DMS153 (cell line): Measurements from ENCODE around the gene WNT7B.

Experiments
- DNase-seq: peaks from one replicate; lab custom pipeline; 2025; lab: John Stamatoyannopoulos, UW

Gene WNT7B

DNA sequence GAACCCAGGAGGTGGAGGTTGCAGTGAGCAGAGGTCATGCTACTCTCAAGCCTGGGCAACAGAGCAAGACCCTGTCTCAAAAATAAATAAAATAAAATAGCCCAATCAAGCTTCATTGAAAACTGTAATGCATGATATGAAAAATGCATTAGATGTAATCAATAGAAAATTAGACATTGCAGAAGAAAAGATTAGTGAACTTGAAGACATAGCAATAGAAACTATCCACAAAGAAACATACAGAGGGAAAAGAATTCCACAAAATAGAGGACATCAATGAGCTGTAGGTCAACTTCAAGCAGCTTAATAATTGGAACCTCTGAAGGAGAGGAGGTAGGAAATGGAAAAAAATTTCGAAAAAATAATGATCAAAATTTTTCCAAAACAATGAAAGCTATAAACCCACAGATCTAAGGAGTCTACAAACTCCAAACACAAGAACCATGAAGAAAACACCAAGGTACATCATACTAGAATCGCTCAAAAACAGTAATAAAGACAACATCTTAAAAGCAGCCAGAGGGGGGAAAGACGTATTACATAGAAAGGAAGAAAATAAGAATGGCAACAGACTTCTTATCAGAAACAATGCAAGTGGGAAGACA is 104.2 kb downstream of the WNT7B start:
- DNase-seq = no peak

DNA sequence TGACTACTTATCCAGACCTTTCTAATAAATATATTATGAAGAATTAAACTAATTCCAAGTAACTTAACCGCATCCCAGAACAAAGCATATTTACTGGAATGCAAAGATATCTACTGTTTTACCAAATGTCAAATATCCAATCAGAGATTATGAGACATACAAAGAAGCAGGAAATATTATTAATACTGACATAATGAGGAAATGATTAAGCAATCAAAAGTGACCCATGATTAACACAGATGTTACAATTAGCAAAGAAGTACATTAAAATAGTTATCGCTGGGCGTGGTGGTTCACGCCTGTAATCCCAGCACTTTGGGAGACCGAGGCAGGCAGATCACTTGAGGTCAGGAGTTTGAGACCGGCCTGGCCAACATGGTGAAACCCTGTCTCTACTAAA is 105.2 kb downstream of the WNT7B start:
- DNase-seq = no peak
